PC-9 (cell line): ENCODE data around the gene IGF2BP2.

Experiments
- EZH2 ChIP-seq: fragments of 200-600 bp; sonication (generic); IDR thresholded peaks from 2 replicates; pipeline ENCODE4 v1.8.0; 2017; ENCODE audit warnings: antibody characterized with exemption, low read depth
- TF ChIP-seq, protein P1 (sequence below): fragments of 200-600 bp; sonication (generic); conservative IDR thresholded peaks from 2 replicates; pipeline ENCODE4 v1.6.1; 2017; ENCODE audit warnings: mixed run types, antibody characterized with exemption, mild to moderate bottlenecking, moderate library complexity

DNA sequence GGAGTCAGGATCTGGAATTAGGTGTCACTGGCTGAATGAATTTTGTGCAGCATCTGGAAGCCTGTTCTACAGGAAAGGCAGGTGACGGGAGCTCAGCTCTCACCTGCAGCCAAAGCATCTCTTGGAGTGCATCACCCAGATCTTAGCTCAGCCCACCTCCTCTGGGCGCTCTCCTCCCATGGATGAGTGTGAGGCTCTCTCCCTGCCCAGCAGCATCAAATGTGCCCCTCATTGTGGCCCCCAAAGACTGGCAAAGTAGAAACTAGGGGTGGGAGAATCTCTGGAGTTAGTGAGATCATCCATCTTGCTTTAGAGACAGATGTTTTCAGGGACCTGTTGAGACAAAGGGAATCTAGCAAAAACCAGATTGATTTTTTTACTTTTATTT, 170.1 kb downstream of the IGF2BP2 start:
- TF ChIP-seq, protein P1, sequence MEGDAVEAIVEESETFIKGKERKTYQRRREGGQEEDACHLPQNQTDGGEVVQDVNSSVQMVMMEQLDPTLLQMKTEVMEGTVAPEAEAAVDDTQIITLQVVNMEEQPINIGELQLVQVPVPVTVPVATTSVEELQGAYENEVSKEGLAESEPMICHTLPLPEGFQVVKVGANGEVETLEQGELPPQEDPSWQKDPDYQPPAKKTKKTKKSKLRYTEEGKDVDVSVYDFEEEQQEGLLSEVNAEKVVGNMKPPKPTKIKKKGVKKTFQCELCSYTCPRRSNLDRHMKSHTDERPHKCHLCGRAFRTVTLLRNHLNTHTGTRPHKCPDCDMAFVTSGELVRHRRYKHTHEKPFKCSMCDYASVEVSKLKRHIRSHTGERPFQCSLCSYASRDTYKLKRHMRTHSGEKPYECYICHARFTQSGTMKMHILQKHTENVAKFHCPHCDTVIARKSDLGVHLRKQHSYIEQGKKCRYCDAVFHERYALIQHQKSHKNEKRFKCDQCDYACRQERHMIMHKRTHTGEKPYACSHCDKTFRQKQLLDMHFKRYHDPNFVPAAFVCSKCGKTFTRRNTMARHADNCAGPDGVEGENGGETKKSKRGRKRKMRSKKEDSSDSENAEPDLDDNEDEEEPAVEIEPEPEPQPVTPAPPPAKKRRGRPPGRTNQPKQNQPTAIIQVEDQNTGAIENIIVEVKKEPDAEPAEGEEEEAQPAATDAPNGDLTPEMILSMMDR, result no peak
- no peak for TF ChIP-seq EZH2
